Stomach (tissue), 9 donors: ENCODE measurements around the gene PDGFRB. TPM values are rescaled to one million over a fixed set of nuclear protein-coding genes. Genes with fewer than 3 reads are reported as not detected.

ENCODE experiments used
- DNase-seq, 2 donors: peaks; one replicate each; pipeline versions ENCODE4 v3.0.0 to v3.0.0-alpha.2; 2013 to 2019
- H3K27ac ChIP-seq, 5 donors: fragments of 200-600 bp in 4 of 5; sonication (generic) in 4 of 5; one replicate each; pipeline ENCODE4 v1.5.1; 2013 to 2019; ENCODE audit warnings: mild to moderate bottlenecking in 1 of 5, moderate library complexity in 1 of 5
- H3K27me3 ChIP-seq, 3 donors: fragments of 200-600 bp; sonication (generic); one replicate each; pipeline ENCODE4 v1.5.1; 2017 to 2019; ENCODE audit warnings: mixed run types in 1 of 3
- H3K36me3 ChIP-seq, 4 donors: fragments of 200-600 bp; sonication (generic); 1 replicate in 3 of 4; 2 replicates in 1 of 4; pipeline ENCODE4 v1.5.1; 2016 to 2019
- H3K4me1 ChIP-seq, 4 donors: fragments of 200-600 bp; sonication (generic); one replicate each; pipeline ENCODE4 v1.5.1; 2016 to 2019
- H3K4me3 ChIP-seq, 4 donors: fragments of 200-600 bp; sonication (generic) in 3 of 4; one replicate each; pipeline ENCODE4 v1.5.1; 2016 to 2019; ENCODE audit warnings: mild to moderate bottlenecking in 1 of 4
- H3K9me3 ChIP-seq, 4 donors: fragments of 200-600 bp; sonication (generic); one replicate each; pipeline ENCODE4 v1.5.1; 2016 to 2019
- CTCF ChIP-seq, 7 experiments: fragments of 450-650 bp in 4 of 7; fragments of 200-600 bp in 3 of 7; sonication (generic) in 3 of 7; IDR thresholded peaks; one replicate each; pipeline ENCODE4 v1.5.1; 2016 to 2019; ENCODE audit warnings: antibody characterized with exemption in 7 of 7, control low read depth in 2 of 7, mild to moderate bottlenecking in 1 of 7
- EP300 ChIP-seq: sonication (generic); formaldehyde crosslinking; IDR thresholded peaks from one replicate; pipeline ENCODE4 v1.6.1; 2017; ENCODE audit warnings: antibody characterized with exemption
- POLR2A ChIP-seq, 4 donors: fragments of 450-650 bp; IDR thresholded peaks; one replicate each; pipeline ENCODE4 v1.6.1; 2016; ENCODE audit warnings: antibody characterized with exemption in 4 of 4, control low read depth in 2 of 4, mild to moderate bottlenecking in 1 of 4, moderate library complexity in 1 of 4
- POLR2AphosphoS5 ChIP-seq, 3 donors: sonication (generic); formaldehyde crosslinking; IDR thresholded peaks; one replicate each; pipeline ENCODE4 v1.6.1; 2016; ENCODE audit warnings: antibody characterized with exemption in 3 of 3
- WGBS, 5 donors: extraction: QIAGEN DNeasy Blood & Tissue Kit in 3 of 5; methylation state at CpG; one replicate each; pipeline versions ENCODE4 v1.1.5 to v1.1.7; 2013 to 2018; 5-methylcytosine and 5-hydroxymethylcytosine counted together
- intact Hi-C: fragments of 100-400 bp; cut with DNase I; formaldehyde crosslinking; loops from one replicate; pipeline ENCODE4 v1.15.1; 2023; ENCODE audit warnings: low total_unique reads
- polyA plus RNA-seq, 3 donors: library from polyadenylated mRNA; stranded (reverse); fragments of 200-250 nt; gene quantifications; one replicate each; pipeline ENCODE4 v1.2.3, GENCODE V29; 2013
- total RNA-seq, 5 donors: library from RNA; depleted of rRNA; stranded (reverse); fragments of >200 nt; gene quantifications; one replicate each; pipeline versions ENCODE4 v1.1.0 to v1.2.3, GENCODE V29; 2014 to 2016
- donor health status: healthy with polysubstance abuse.
- donor health status: Bipolar disorder and iron deficiency.
- donor health status: healthy.

Gene PDGFRB
- total and polyA plus RNA-seq, 8 donors = 4.7 to 71.2 (median 34.6) TPM

GRCh38 chr5:150114773-150115408, 40.8 kb downstream of the PDGFRB start:
- TF ChIP-seq EP300 (no peak), CTCF (IDR thresholded peaks at IDR 0.05) (no peak), POLR2A (IDR thresholded peaks at IDR 0.05) (no peak), POLR2AphosphoS5 (IDR thresholded peaks at IDR 0.05) (no peak)
- Histone ChIP-seq H3K9me3 (no peaks in the 10 kb centered on the region), H3K4me3 (no peak overlapping the region), H3K4me1 (peaks cover 0 to 16% (median 7%) of the 10 kb centered on the region in 4 donors), H3K36me3 (peaks cover 5 to 44% (median 43%) of the 10 kb centered on the region in 4 donors), H3K27ac (no peak overlapping the region), H3K27me3 (no peaks in the 10 kb centered on the region)
- intact Hi-C loops = no loop called here
- DNase-seq = peak; percentile 5 to 11
- WGBS, 5 donors = 75 to 88% (median 83%) methylated on average over 7 to 8 of the region's 8 CpGs

DNA sequence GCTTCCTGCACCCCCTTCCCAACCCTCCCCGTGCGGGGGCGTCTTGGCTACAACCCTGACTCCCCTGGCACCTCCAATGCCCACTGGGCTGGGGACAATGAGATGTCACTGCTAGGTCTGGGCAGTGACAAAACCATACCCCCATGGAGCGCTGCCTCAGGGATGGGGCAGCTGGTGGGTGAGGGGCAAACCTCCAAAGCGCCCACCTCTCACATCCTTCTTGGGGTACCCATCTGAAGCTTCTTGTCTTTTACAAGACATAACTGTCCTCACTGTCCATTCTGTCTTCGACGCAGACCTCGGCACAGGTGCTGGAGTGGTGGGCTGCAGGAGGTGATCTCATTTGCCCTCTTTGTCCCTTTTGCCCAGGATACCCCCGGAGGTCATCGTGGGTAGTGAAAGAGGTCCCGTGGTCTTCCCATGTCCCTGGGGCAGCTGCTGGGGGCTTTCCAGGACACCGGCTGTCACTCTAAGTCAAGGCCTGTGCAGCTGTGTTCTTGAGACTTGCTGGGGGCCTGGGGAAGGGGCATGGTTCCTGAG, 41.5 kb downstream of the PDGFRB start:
- intact Hi-C loops = no loop called here
- Histone ChIP-seq H3K36me3 (peaks cover 0 to 37% (median 36%) of the 10 kb centered on the region in 4 donors), H3K4me3 (no peak overlapping the region), H3K4me1 (peaks cover 0 to 16% (median 7%) of the 10 kb centered on the region in 4 donors), H3K27ac (no peak overlapping the region), H3K9me3 (no peaks in the 10 kb centered on the region), H3K27me3 (no peaks in the 10 kb centered on the region)
- WGBS, 5 donors = 84 to 94% (median 91%) methylated on average over 11 to 12 of the region's 12 CpGs
- no peak for TF ChIP-seq POLR2AphosphoS5 (IDR thresholded peaks at IDR 0.05)
- no peak for TF ChIP-seq CTCF (IDR thresholded peaks at IDR 0.05)
- TF ChIP-seq EP300 = no peak
- TF ChIP-seq POLR2A (IDR thresholded peaks at IDR 0.05) = no peak
- DNase-seq = peak; percentile 7 to 18

GRCh38 chr5:150113047-150113744, 42.4 kb downstream of the PDGFRB start:
- Histone ChIP-seq H3K36me3 (peaks cover 0 to 27% (median 26%) of the 10 kb centered on the region in 4 donors), H3K4me3 (no peak overlapping the region), H3K4me1 (peaks cover 0 to 16% (median 7%) of the 10 kb centered on the region in 4 donors), H3K27ac (peak overlapping the region in 3 of 5 donors; percentile 35 to 42 (median 39)), H3K27me3 (no peaks in the 10 kb centered on the region), H3K9me3 (no peaks in the 10 kb centered on the region)
- intact Hi-C loops = no loop called here
- 62 to 76% (median 66%) methylated on average over 17 to 18 of the region's 18 CpGs for WGBS, 5 donors
- TF ChIP-seq EP300 = no peak
- TF ChIP-seq POLR2AphosphoS5 (IDR thresholded peaks at IDR 0.05) = no peak
- TF ChIP-seq CTCF (IDR thresholded peaks at IDR 0.05) = no peak
- TF ChIP-seq POLR2A (IDR thresholded peaks at IDR 0.05) = no peak
- DNase-seq = peak; percentile 25

GRCh38 chr5:150112201-150113046, 43.2 kb downstream of the PDGFRB start:
- intact Hi-C loops = no loop called here
- no peaks in the 10 kb centered on the region for H3K27me3 ChIP-seq
- no peak overlapping the region for H3K4me3 ChIP-seq
- H3K36me3 ChIP-seq = peaks cover 0 to 20% (median 19%) of the 10 kb centered on the region in 4 donors
- H3K9me3 ChIP-seq = no peaks in the 10 kb centered on the region
- no peak for TF ChIP-seq POLR2A (IDR thresholded peaks at IDR 0.05)
- no peak for TF ChIP-seq EP300
- no peak for TF ChIP-seq CTCF (IDR thresholded peaks at IDR 0.05)
- no peak for TF ChIP-seq POLR2AphosphoS5 (IDR thresholded peaks at IDR 0.05)
- peak overlapping the region in 3 of 5 donors; percentile 35 to 42 (median 39) for H3K27ac ChIP-seq
- H3K4me1 ChIP-seq = peaks cover 0 to 16% (median 7%) of the 10 kb centered on the region in 4 donors
- 55 to 81% (median 66%) methylated on average over 6 of the region's 6 CpGs for WGBS, 5 donors
- DNase-seq = peak; percentile 24 to 38
